ENCODE results near the gene FHIT. TPM values are rescaled to one million over a fixed set of nuclear protein-coding genes. Genes with fewer than 3 reads are reported as not detected.

The FHIT gene
- polyA plus RNA-seq, 1 experiment: 0.11 TPM

- Histone ChIP-seq H3K27me3 (ENCODE audit: control insufficient read depth, insufficient read depth, low read length) (no peaks in the 10 kb centered on the region), H3K4me3 (ENCODE audit: low read depth, low read length) (no peak overlapping the region), H3K36me3 (ENCODE audit: control insufficient read depth, insufficient read depth, low read length) (no peaks in the 10 kb centered on the region)
- ChIA-PET CTCF (no interaction called here), POLR2A (no interaction called here)
- no peak for DNase-seq (ENCODE audit: low read depth)
- TF ChIP-seq, protein P1, sequence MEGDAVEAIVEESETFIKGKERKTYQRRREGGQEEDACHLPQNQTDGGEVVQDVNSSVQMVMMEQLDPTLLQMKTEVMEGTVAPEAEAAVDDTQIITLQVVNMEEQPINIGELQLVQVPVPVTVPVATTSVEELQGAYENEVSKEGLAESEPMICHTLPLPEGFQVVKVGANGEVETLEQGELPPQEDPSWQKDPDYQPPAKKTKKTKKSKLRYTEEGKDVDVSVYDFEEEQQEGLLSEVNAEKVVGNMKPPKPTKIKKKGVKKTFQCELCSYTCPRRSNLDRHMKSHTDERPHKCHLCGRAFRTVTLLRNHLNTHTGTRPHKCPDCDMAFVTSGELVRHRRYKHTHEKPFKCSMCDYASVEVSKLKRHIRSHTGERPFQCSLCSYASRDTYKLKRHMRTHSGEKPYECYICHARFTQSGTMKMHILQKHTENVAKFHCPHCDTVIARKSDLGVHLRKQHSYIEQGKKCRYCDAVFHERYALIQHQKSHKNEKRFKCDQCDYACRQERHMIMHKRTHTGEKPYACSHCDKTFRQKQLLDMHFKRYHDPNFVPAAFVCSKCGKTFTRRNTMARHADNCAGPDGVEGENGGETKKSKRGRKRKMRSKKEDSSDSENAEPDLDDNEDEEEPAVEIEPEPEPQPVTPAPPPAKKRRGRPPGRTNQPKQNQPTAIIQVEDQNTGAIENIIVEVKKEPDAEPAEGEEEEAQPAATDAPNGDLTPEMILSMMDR (IDR thresholded peaks at IDR 0.05; ENCODE audit: insufficient read depth, low read depth, low read length): no peak
These were observed 679.7 kb downstream of the FHIT start for GRCh38 chr3:60571511-60571910.

GRCh38 chr3:60557122-60557521, 694.1 kb downstream of the FHIT start:
- no peaks in the 10 kb centered on the region for H3K27me3 ChIP-seq (ENCODE audit: control insufficient read depth, insufficient read depth, low read length)
- POLR2A ChIA-PET: no interaction called here
- no peak for DNase-seq (ENCODE audit: low read depth)
- no peaks in the 10 kb centered on the region for H3K36me3 ChIP-seq (ENCODE audit: control insufficient read depth, insufficient read depth, low read length)
- no peak overlapping the region for H3K4me3 ChIP-seq (ENCODE audit: low read depth, low read length)
- TF ChIP-seq, protein P1 (IDR thresholded peaks at IDR 0.05; ENCODE audit: insufficient read depth, low read depth, low read length): no peak
- CTCF ChIA-PET: no interaction called here

GRCh38 chr3:60555686-60556354, 695.4 kb downstream of the FHIT start:
- Histone ChIP-seq H3K27me3 (ENCODE audit: control insufficient read depth, insufficient read depth, low read length) (no peaks in the 10 kb centered on the region), H3K4me3 (ENCODE audit: low read depth, low read length) (no peak overlapping the region), H3K36me3 (ENCODE audit: control insufficient read depth, insufficient read depth, low read length) (no peaks in the 10 kb centered on the region)
- POLR2A ChIA-PET: no interaction called here
- DNase-seq (ENCODE audit: low read depth): no peak
- CTCF ChIA-PET: interaction anchor here (0.7 kb wide), 1 partner anchor 22 kb away, joined by 3 read pairs; no protein-coding TSS in a partner anchor
- TF ChIP-seq, protein P1 (IDR thresholded peaks at IDR 0.05; ENCODE audit: insufficient read depth, low read depth, low read length): no peak

DNA sequence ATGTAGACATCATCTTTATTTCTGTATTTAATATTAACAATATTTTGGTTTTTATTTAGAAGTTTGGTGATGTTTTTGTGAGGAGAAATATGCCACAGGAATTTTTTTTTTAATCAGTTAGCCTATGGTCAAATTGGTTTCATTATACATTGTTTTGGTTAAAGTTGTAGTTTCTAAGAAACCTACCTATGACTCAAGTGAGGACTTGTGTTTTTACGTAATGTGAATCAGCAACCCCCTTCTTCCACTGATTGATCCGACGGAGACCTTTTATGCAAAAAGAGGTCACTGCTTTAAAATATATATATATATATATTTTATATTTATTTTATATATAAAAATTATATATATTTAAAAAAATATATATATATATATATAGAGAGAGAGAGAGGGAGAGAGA, 698.1 kb downstream of the FHIT start:
- CTCF ChIA-PET: no interaction called here
- POLR2A ChIA-PET: no interaction called here
- no peak for DNase-seq (ENCODE audit: low read depth)

GRCh38 chr3:60552581-60552980, 698.7 kb downstream of the FHIT start:
- Histone ChIP-seq H3K4me3 (ENCODE audit: low read depth, low read length) (no peak overlapping the region), H3K36me3 (ENCODE audit: control insufficient read depth, insufficient read depth, low read length) (no peaks in the 10 kb centered on the region), H3K27me3 (ENCODE audit: control insufficient read depth, insufficient read depth, low read length) (no peaks in the 10 kb centered on the region)
- DNase-seq (ENCODE audit: low read depth): no peak
- ChIA-PET POLR2A (no interaction called here), CTCF (no interaction called here)
- TF ChIP-seq, protein P1 (IDR thresholded peaks at IDR 0.05; ENCODE audit: insufficient read depth, low read depth, low read length): no peak

More for the DNA sequence above, 698.1 kb downstream of the FHIT start:
- no peaks in the 10 kb centered on the region for H3K27me3 ChIP-seq (ENCODE audit: control insufficient read depth, insufficient read depth, low read length)
- TF ChIP-seq, protein P1 (IDR thresholded peaks at IDR 0.05; ENCODE audit: insufficient read depth, low read depth, low read length): no peak
- no peak overlapping the region for H3K4me3 ChIP-seq (ENCODE audit: low read depth, low read length)
- no peaks in the 10 kb centered on the region for H3K36me3 ChIP-seq (ENCODE audit: control insufficient read depth, insufficient read depth, low read length)

All from BJ (cell line).